Right lobe of liver (tissue), 4 donors: ENCODE data around the gene TESK1.
"Not testable (repeated sequence)": the region's sequence is repeated elsewhere in the genome, so short reads cannot be mapped to it uniquely, and the experiment has no call there.

Source experiments
- CTCF ChIP-seq, 4 donors: fragments of 200-600 bp in 3 of 4; fragments of 450-650 bp in 1 of 4; IDR thresholded peaks; one replicate each; pipeline versions ENCODE4 v1.5.1 to v1.8.0; 2016 to 2022; ENCODE audit warnings: antibody characterized with exemption in 4 of 4, mild to moderate bottlenecking in 2 of 4
- POLR2A ChIP-seq: fragments of 450-650 bp; IDR thresholded peaks from one replicate; pipeline ENCODE4 v1.6.1; 2017; ENCODE audit warnings: antibody characterized with exemption, mild to moderate bottlenecking
- donor health status: DM: no; HTN: no; CAD: no.
- donor health status: DM: no; HTN: no; CAD: no.
- donor health status: DM: no; HTN: yes; CAD: no.

GRCh38 chr9:35588506-35588905, 16.6 kb upstream of the TESK1 start:
- TF ChIP-seq POLR2A; CTCF (IDR thresholded peaks at IDR 0.05): not testable (repeated sequence)
